K562 (cell line): Measurements from ENCODE around the gene RITA1. TPM values are rescaled to one million over a fixed set of nuclear protein-coding genes. Genes with fewer than 3 reads are reported as not detected.

Experiments
- ARHGAP35 ChIP-seq: fragments of 450-650 bp; IDR thresholded peaks from 2 replicates; pipeline ENCODE4 v1.6.1; 2018; ENCODE audit not compliant: partially characterized antibody
- CCAR2 ChIP-seq: fragments of 200-400 bp; formaldehyde crosslinking; IDR thresholded peaks from 2 replicates; pipeline ENCODE4 v1.6.1; 2017; ENCODE audit warnings: mild to moderate bottlenecking, low read depth, low read length
- ETV1 ChIP-seq: fragments of 450-650 bp; conservative IDR thresholded peaks from 2 replicates; pipeline ENCODE4 v1.6.1; 2016; ENCODE audit warnings: missing genetic modification characterization, control low read depth, low read depth, missing compliant biosample characterization
- FOXA3 ChIP-seq, 2 experiments: fragments of 450-650 bp in 1 of 2; sonication (generic) in 1 of 2; formaldehyde crosslinking; IDR thresholded peaks in 1 of 2; conservative IDR thresholded peaks in 1 of 2; 2 replicates each; pipeline versions ENCODE4 v1.4.0 to v1.8.0; 2020 to 2022; ENCODE audit warnings: mild to moderate bottlenecking in 2 of 2, missing genetic modification reagents in 1 of 2
- FOXK2 ChIP-seq, 2 experiments: fragments of 450-650 bp; IDR thresholded peaks in 1 of 2; conservative IDR thresholded peaks in 1 of 2; 2 replicates each; pipeline ENCODE4 v1.6.1; 2016; ENCODE audit warnings: low read depth in 2 of 2, mild to moderate bottlenecking in 1 of 2
- GABPB2 ChIP-seq: fragments of 250-450 bp; sonication (Bioruptor Pico); conservative IDR thresholded peaks from 2 replicates; pipeline ENCODE4 v1.5.1; 2021; ENCODE audit warnings: mild to moderate bottlenecking
- KLF6 ChIP-seq: fragments of 250-450 bp; sonication (Bioruptor Pico); IDR thresholded peaks from 2 replicates; pipeline ENCODE4 v1.4.0; 2020; ENCODE audit warnings: mild to moderate bottlenecking, moderate library complexity, borderline replicate concordance
- LCOR ChIP-seq: sonication (generic); formaldehyde crosslinking; IDR thresholded peaks from 2 replicates; pipeline ENCODE4 v1.8.0; 2022; ENCODE audit warnings: mild to moderate bottlenecking, missing genetic modification reagents
- MAX ChIP-seq: sonication (generic); formaldehyde crosslinking; IDR thresholded peaks from 2 replicates; pipeline ENCODE4 v1.9.0; 2022; ENCODE audit warnings: mild to moderate bottlenecking, missing genetic modification reagents
- MCM7 ChIP-seq, 2 experiments: fragments of 450-650 bp; IDR thresholded peaks; 2 replicates each; pipeline ENCODE4 v1.6.1; 2016 to 2018
- MEF2A ChIP-seq: IDR thresholded peaks from 2 replicates; pipeline ENCODE4 v1.6.1; 2011; ENCODE audit warnings: low read depth, mild to moderate bottlenecking, low read length, moderate library complexity; ENCODE audit not compliant: control insufficient read depth
- PKNOX1 ChIP-seq: fragments of 450-650 bp; IDR thresholded peaks from 2 replicates; pipeline ENCODE4 v1.6.1; 2016
- POLR2G ChIP-seq: fragments of 200-400 bp; formaldehyde crosslinking; IDR thresholded peaks from 2 replicates; pipeline ENCODE4 v1.6.1; 2017; ENCODE audit warnings: low read depth, mild to moderate bottlenecking, antibody characterized with exemption, low read length, moderate library complexity
- RBFOX2 ChIP-seq: fragments of 200-400 bp; formaldehyde crosslinking; IDR thresholded peaks from 2 replicates; pipeline ENCODE4 v1.6.1; 2017; ENCODE audit warnings: low read depth, mild to moderate bottlenecking, low read length, moderate library complexity
- STAT6 ChIP-seq: sonication (generic); formaldehyde crosslinking; IDR thresholded peaks from 2 replicates; pipeline ENCODE4 v1.8.1; 2023; ENCODE audit warnings: mild to moderate bottlenecking, missing genetic modification reagents
- SUPT5H ChIP-seq: fragments of 450-650 bp; IDR thresholded peaks from 2 replicates; pipeline ENCODE4 v1.6.1; 2016
- TCF7 ChIP-seq: sonication (generic); IDR thresholded peaks from 2 replicates; pipeline ENCODE4 v1.6.1; 2016; ENCODE audit warnings: antibody characterized with exemption, borderline replicate concordance
- TGIF2 ChIP-seq: sonication (generic); formaldehyde crosslinking; IDR thresholded peaks from 2 replicates; pipeline ENCODE4 v1.8.1; 2022; ENCODE audit warnings: mild to moderate bottlenecking, missing genetic modification reagents, moderate library complexity
- TRIM25 ChIP-seq: fragments of 450-650 bp; IDR thresholded peaks from 2 replicates; pipeline ENCODE4 v1.7.0; 2016; ENCODE audit warnings: borderline replicate concordance
- XRCC5 ChIP-seq: fragments of 200-400 bp; formaldehyde crosslinking; IDR thresholded peaks from 2 replicates; pipeline ENCODE4 v1.6.1; 2017; ENCODE audit warnings: low read depth, mild to moderate bottlenecking, low read length
- ZNF133 ChIP-seq: fragments of 250-450 bp; sonication (Bioruptor Pico); IDR thresholded peaks from 2 replicates; pipeline ENCODE4 v1.4.0; 2020; ENCODE audit warnings: mild to moderate bottlenecking
- ZNF263 ChIP-seq: sonication (generic); formaldehyde crosslinking; IDR thresholded peaks from 2 replicates; pipeline ENCODE4 v1.8.0; 2022; ENCODE audit warnings: mild to moderate bottlenecking, missing genetic modification reagents, borderline replicate concordance
- polyA plus RNA-seq, 8 experiments: library from polyadenylated mRNA; depleted of rRNA in 4 of 8; stranded (reverse) in 5 of 8; unstranded in 3 of 8; fragments of >200 nt; fragmentation: Nextera tagmentation in 2 of 8; fragmentation: Illumina TruSeq in 1 of 8; extraction: Ambion mirVana in 2 of 8; extraction: Trizol in 1 of 8; gene quantifications; 2 replicates each; pipeline versions ENCODE4 v1.2.1 to v1.2.3, GENCODE V29; 2011 to 2014; ENCODE audit warnings: inconsistent platforms in 1 of 8, missing spikeins in 1 of 8
- total RNA-seq, 7 experiments: library from RNA; depleted of rRNA in 6 of 7; stranded (reverse); fragments of >200 nt in 6 of 7; fragmentation: Illumina TruSeq in 2 of 7; extraction: Trizol in 2 of 7; gene quantifications; 2 replicates each; pipeline versions ENCODE4 v1.2.1 to v1.2.3, GENCODE V29; 2011 to 2021; ENCODE audit warnings: low replicate concordance in 1 of 7

RITA1 gene
- total and polyA plus RNA-seq, 9 of the 15 experiments (the other 6 are each of a cell fraction or from before 2014, with no cell fraction given) = 2.8 to 40.4 (median 18.0) TPM

GRCh38 chr12:113238309-113238708, 52.8 kb downstream of the RITA1 start (continued):
- TF ChIP-seq PKNOX1 (no peak), TRIM25 (no peak), STAT6 (no peak), FOXK2 (conservative IDR thresholded peaks at IDR 0.05 in 1 of 2, IDR thresholded peaks at IDR 0.05 in 1 of 2; ENCODE audit: low read depth in 2 of 2) (peak; percentile 54 to 56; a peak in 2 of 4 replicates), SUPT5H (no peak), MAX (CRISPR knock-in tag) (peak; percentile 45), XRCC5 (no peak), ZNF133 (CRISPR knock-in tag) (no peak), CCAR2 (no peak), RBFOX2 (no peak), TGIF2 (CRISPR knock-in tag) (no peak), LCOR (CRISPR knock-in tag) (no peak), ARHGAP35 (no peak), FOXA3 (CRISPR knock-in tag; conservative IDR thresholded peaks at IDR 0.05 in 1 of 2, IDR thresholded peaks at IDR 0.05 in 1 of 2) (peak; percentile 23 to 89; a peak in 2 of 4 replicates), MCM7 (IDR thresholded peaks at IDR 0.05) (no peak), GABPB2 (CRISPR knock-in tag) (no peak), MEF2A (no peak), ETV1 (tag) (0 out of 2 replicates have a peak, but pooled peaks have one; percentile 5), TCF7 (no peak), KLF6 (CRISPR knock-in tag) (no peak), ZNF263 (CRISPR knock-in tag) (0 out of 2 replicates have a peak, but pooled peaks have one; percentile 44), POLR2G (no peak)
